ENCODE measurements around the gene SYNDIG1L.

- TF ChIP-seq CTCF (IDR thresholded peaks at IDR 0.05) (no peak), POLR2A (IDR thresholded peaks at IDR 0.05) (no peak)
These were observed 14.3 kb downstream of the SYNDIG1L start for GRCh38 chr14:74411671-74412070.
